Testis (tissue), 3 donors: ENCODE results near the gene FAM229B. TPM values are rescaled to one million over a fixed set of nuclear protein-coding genes. Genes with fewer than 3 reads are reported as not detected.
"Not testable (repeated sequence)": the region's sequence is repeated elsewhere in the genome, so short reads cannot be mapped to it uniquely, and the experiment has no call there.

Source experiments
- DNase-seq: peaks from one replicate; pipeline ENCODE4 v3.0.0-alpha.2; 2019
- H3K27ac ChIP-seq, 2 donors: fragments of 200-600 bp; sonication (generic); one replicate each; pipeline ENCODE4 v1.5.1; 2019
- H3K27me3 ChIP-seq: fragments of 200-600 bp; sonication (generic); one replicate; pipeline ENCODE4 v1.5.1; 2019
- H3K36me3 ChIP-seq: fragments of 200-600 bp; sonication (generic); one replicate; pipeline ENCODE4 v1.5.1; 2017; ENCODE audit warnings: low read depth; ENCODE audit errors: missing control alignments
- H3K4me1 ChIP-seq: fragments of 200-600 bp; sonication (generic); one replicate; pipeline ENCODE4 v1.5.1; 2019
- H3K4me3 ChIP-seq, 2 donors: fragments of 200-600 bp; sonication (generic); one replicate each; pipeline ENCODE4 v1.5.1; 2017 to 2019
- H3K9me3 ChIP-seq: fragments of 200-600 bp; sonication (generic); one replicate; pipeline ENCODE4 v1.5.1; 2017
- POLR2A ChIP-seq: fragments of 450-650 bp; IDR thresholded peaks from one replicate; pipeline ENCODE4 v1.6.1; 2017; ENCODE audit warnings: antibody characterized with exemption, mild to moderate bottlenecking, moderate library complexity
- WGBS, 2 donors: methylation state at CpG; one replicate each; pipeline ENCODE4 v1.1.5; 2018; 5-methylcytosine and 5-hydroxymethylcytosine counted together
- intact Hi-C: fragments of 100-400 bp; cut with DNase I; formaldehyde crosslinking; loops from one replicate; pipeline ENCODE4 v1.15.1; 2023; ENCODE audit warnings: low total_unique reads
- polyA plus RNA-seq: library from polyadenylated mRNA; stranded (reverse); fragments of 350-450 nt; fragmentation: Illumina TruSeq; extraction: RNeasy Lipid Tissue Mini Kit (QIAGEN cat#74804); gene quantifications from one replicate; pipeline ENCODE4 v1.2.3, GENCODE V29; 2014; ENCODE audit warnings: low read depth, low replicate concordance; ENCODE audit not compliant: insufficient read depth
- total RNA-seq, 2 donors: library from RNA; depleted of rRNA; stranded (reverse); fragments of >200 nt; gene quantifications; one replicate each; pipeline ENCODE4 v1.2.3, GENCODE V29; 2016
- TF ChIP-seq, protein P1 (sequence below), 3 experiments: fragments of 450-650 bp in 2 of 3; fragments of 200-600 bp in 1 of 3; sonication (generic) in 1 of 3; IDR thresholded peaks; one replicate each; pipeline ENCODE4 v1.5.1; 2016 to 2019; ENCODE audit warnings: antibody characterized with exemption in 3 of 3, mild to moderate bottlenecking in 2 of 3, moderate library complexity in 1 of 3

The FAM229B gene
- total and polyA plus RNA-seq, 3 donors from 2014 or later, result 111 to 724 (median 202) TPM

DNA sequence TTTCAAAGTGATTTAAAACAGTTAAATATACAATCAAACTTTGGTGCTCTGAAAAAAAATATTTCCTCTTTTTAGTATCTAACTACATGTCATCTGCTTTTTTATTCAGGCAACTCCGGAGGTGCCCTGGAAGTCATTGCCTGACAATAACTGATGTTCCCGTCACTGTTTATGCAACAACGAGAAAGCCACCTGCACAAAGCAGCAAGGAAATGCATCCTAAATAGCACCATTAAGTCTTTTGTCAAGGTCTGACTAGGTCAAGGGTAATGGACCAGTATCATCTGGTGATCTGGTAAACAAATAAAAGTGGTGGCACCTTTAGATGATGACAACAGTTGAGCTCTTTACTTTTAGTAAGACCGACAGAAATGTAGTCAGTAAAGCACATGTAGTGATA is 13.2 kb downstream of the FAM229B start:
- no peaks in the 10 kb centered on the region for H3K36me3 ChIP-seq
- intact Hi-C loops, result no loop called here
- no peak overlapping the region for H3K27ac ChIP-seq
- no peaks in the 10 kb centered on the region for H3K9me3 ChIP-seq
- no peak for TF ChIP-seq POLR2A
- TF ChIP-seq, protein P1, sequence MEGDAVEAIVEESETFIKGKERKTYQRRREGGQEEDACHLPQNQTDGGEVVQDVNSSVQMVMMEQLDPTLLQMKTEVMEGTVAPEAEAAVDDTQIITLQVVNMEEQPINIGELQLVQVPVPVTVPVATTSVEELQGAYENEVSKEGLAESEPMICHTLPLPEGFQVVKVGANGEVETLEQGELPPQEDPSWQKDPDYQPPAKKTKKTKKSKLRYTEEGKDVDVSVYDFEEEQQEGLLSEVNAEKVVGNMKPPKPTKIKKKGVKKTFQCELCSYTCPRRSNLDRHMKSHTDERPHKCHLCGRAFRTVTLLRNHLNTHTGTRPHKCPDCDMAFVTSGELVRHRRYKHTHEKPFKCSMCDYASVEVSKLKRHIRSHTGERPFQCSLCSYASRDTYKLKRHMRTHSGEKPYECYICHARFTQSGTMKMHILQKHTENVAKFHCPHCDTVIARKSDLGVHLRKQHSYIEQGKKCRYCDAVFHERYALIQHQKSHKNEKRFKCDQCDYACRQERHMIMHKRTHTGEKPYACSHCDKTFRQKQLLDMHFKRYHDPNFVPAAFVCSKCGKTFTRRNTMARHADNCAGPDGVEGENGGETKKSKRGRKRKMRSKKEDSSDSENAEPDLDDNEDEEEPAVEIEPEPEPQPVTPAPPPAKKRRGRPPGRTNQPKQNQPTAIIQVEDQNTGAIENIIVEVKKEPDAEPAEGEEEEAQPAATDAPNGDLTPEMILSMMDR (IDR thresholded peaks at IDR 0.05), result no peak
- no peaks in the 10 kb centered on the region for H3K27me3 ChIP-seq
- H3K4me1 ChIP-seq, result no peaks in the 10 kb centered on the region
- no peak for DNase-seq
- 87 to 90% methylated on average over 4 of the region's 4 CpGs for WGBS, 2 donors
- H3K4me3 ChIP-seq, result no peak overlapping the region

DNA sequence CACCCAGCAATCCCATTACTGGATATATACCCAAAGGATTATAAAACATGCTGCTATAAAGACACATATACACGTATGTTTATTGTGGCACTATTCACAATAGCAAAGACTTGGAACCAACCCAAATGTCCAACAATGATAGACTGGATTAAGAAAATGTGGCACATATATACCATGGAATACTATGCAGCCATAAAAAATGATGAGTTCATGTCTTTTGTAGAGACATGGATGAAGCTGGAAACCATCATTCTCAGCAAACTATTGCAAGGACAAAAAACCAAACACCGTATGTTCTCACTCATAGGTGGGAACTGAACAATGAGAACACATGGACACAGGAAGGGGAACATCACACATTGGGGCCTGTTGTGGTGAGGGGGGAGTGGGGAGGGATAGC is 18.6 kb downstream of the FAM229B start:
- WGBS, 2 donors, result 92 to 93% methylated on average over 2 of the region's 2 CpGs
- H3K27ac ChIP-seq, H3K36me3 ChIP-seq, intact Hi-C loops, H3K4me3 ChIP-seq, DNase-seq, H3K4me1 ChIP-seq, H3K27me3 ChIP-seq, H3K9me3 ChIP-seq: not testable (repeated sequence)

DNA sequence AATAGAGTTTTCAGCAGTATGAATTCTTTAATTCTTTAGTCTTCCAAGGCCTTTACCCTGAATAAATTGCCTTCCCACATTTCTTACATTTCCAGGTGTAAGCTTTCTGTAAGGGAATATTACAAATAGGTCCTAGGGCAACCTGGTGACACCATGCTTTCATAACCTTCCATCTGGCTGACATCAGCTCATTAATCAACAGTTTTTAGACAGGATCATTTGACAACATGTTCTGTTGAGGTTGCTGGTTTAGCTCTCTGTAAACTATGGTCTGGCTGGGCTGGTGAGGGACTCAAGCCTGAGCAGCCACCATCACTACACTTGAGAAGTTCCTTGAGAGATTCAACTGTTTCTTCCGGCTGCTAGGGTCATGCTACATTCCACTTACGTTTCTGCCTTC is 19.2 kb downstream of the FAM229B start:
- Histone ChIP-seq H3K36me3 (no peaks in the 10 kb centered on the region), H3K4me3 (no peak overlapping the region), H3K27ac (no peak overlapping the region), H3K9me3 (no peaks in the 10 kb centered on the region), H3K27me3 (no peaks in the 10 kb centered on the region), H3K4me1 (no peaks in the 10 kb centered on the region)
- intact Hi-C loops, result no loop called here
- DNase-seq, result no peak
- WGBS, 2 donors, result 62 to 64% methylated on average over 2 of the region's 2 CpGs
- TF ChIP-seq, protein P1 (IDR thresholded peaks at IDR 0.05), result no peak
- no peak for TF ChIP-seq POLR2A

DNA sequence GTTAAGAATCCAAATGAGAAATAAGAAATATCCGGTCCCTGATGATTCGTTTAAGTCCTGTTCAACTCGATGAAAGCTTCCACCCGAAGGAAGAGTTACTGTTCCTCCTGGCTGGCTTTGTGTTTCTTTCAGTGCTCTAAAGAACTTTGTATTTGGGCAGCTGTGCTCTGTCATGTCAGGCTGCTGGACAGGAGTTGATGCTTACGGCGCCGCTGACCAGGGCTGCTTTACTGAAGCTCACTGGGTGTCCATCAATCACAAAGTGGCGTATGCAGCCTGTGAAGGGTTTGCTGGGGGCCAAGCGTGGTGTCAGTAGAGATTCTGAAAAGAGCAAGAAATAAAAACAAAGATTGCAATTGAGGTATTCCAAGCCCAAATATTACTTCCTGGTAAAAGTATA is 21.9 kb downstream of the FAM229B start:
- no peak for DNase-seq
- no peaks in the 10 kb centered on the region for H3K9me3 ChIP-seq
- no peaks in the 10 kb centered on the region for H3K27me3 ChIP-seq
- H3K27ac ChIP-seq, result no peak overlapping the region
- H3K36me3 ChIP-seq, result no peaks in the 10 kb centered on the region
- WGBS, 2 donors, result 64 to 65% methylated on average over 9 of the region's 9 CpGs
- intact Hi-C loops, result no loop called here
- no peaks in the 10 kb centered on the region for H3K4me1 ChIP-seq
- no peak overlapping the region for H3K4me3 ChIP-seq
- TF ChIP-seq, protein P1 (IDR thresholded peaks at IDR 0.05), result no peak
- TF ChIP-seq POLR2A, result no peak

GRCh38 chr6:112113431-112113830 is 26.0 kb downstream of the FAM229B start:
- H3K4me3 ChIP-seq, result no peak overlapping the region
- no peaks in the 10 kb centered on the region for H3K36me3 ChIP-seq
- no peaks in the 10 kb centered on the region for H3K9me3 ChIP-seq
- no peak overlapping the region for H3K27ac ChIP-seq
- no peaks in the 10 kb centered on the region for H3K27me3 ChIP-seq
- intact Hi-C loops, result no loop called here
- H3K4me1 ChIP-seq, result no peaks in the 10 kb centered on the region
- WGBS, 2 donors, result 78 to 90% methylated on average over 3 of the region's 3 CpGs
- no peak for TF ChIP-seq POLR2A
- TF ChIP-seq, protein P1 (IDR thresholded peaks at IDR 0.05), result no peak
- DNase-seq, result no peak
